HG03432 (cell line): ENCODE results near the gene IL1R1.
"Not testable (repeated sequence)": the region's sequence is repeated elsewhere in the genome, so short reads cannot be mapped to it uniquely, and the experiment has no call there.

Experiments used
- ATAC-seq: cut with Tn5 transposase; IDR thresholded peaks from one replicate; pipeline ENCODE4 v1.9.1; 2021; ENCODE audit warnings: mild to moderate bottlenecking, moderate library complexity; ENCODE audit not compliant: unreplicated experiment

Gene IL1R1

GRCh38 chr2:102110596-102111334 is 31.8 kb upstream of the IL1R1 start:
- ATAC-seq: no peak

DNA sequence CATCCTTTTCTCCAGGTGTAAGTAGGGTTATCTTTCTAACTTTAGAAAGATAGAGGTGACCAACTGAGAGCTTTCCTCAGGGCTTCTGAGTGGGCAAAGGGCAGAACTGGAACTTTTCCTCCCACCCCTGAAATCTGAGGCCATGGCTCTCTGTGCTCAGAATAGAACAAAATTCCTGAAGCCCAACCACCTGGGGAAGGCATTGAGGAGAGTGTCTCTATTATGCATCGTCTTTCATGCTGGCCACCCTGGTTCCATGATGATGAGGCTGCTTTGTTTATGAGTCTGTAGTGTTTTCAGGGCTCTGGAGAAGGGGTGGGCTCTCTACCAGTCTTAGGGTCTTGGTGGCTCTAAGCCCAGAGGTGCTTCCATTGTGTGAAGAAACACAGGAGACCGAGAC is 30.7 kb upstream of the IL1R1 start:
- no peak for ATAC-seq

GRCh38 chr2:102112271-102112670 is 30.3 kb upstream of the IL1R1 start:
- ATAC-seq: no peak

DNA sequence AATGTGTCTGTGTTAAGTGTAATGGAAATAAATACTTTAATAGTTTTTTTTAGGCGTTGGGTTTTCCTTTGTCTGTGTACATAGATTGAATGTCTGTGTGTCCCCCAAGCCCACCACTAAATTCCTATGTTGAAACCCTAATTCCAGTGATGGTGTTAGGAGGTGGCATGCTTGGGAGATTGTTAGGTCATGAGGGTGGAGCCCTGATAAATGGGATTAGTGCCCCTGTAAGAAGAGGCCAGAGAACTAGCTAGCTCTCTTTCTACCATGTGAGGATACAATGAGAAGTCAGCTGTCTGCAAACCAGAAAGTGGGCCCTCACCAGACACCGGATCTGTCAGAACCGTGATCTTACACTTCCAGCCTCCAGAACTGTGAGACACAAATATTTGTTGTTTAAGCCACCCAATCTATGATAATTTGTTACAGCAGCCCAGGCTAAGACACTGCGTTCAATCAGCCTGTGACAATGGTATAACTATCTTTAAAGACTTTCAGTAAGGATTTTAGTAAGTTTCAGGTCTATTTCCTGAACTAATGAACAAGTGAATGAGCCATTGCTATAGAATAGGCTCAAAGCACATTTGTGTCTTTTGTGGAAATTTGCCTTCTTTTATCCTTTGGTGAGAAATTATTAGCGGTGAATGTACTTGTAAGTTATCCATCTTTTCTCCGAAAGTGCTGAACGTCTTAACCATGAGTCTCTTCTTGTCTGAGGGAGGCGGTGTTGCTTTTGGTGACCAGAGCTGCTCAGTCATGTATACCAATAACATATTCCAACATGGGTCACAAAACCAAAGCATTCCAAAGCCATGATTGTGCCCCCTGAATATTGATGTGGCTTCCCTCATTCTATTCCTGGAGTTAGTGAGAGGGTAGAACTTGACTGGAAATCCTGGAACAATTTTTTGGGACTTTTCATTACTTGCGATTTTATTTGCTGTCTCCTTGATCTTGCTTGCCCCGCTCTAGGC is 29.6 kb upstream of the IL1R1 start:
- ATAC-seq: no peak

GRCh38 chr2:102114290-102114721 is 28.2 kb upstream of the IL1R1 start:
- ATAC-seq: no peak

DNA sequence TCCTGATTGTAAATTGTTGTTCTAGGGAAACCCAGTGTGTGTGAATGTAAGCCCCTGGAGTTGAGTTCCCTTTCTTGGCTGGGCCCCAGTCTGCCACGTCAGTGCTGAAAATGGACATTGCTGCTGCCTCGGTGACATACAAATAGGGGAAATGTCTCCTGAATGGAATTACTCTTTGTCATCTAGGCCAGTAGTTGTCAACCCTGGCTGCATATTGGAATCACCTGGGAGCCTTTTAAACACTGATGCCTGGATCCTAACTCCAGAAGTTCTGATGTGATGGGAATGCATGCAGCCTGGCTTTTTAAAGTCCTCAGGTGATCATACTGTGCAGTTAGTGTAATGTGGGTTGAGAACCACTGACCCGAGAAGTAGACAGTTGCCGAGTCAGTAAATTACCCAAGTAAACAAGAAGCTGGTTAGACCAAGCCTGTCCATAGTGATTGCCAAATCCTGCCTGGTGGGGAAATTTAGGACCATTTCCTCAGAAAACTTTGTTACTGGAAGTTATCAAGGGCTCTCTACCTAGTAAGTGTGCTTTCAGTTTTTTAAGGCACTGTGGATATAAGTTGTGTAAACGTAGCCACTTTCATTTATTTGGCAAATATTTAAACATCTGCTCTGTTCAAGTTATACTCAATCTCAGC is 27.6 kb upstream of the IL1R1 start:
- no peak for ATAC-seq

GRCh38 chr2:102116630-102117471 is 25.7 kb upstream of the IL1R1 start:
- ATAC-seq: no peak

DNA sequence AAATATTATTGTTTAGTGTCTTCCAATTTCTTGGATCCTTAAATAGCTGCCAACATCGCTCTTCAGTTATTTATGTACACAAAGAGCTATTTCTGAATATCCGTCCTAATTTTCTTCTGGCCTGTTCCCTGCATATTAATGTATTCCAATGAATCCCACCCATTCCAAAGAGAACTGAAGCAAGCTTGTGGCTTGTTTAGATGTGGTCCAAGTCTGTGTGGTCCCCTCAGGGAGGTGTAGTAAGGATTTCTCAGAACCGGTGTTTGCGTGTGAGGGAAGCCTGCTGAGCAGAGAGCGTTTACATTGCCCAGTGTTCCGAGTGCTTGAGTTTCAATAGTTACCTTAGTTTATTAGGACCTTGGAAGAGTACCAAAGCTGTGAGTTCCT is 25.1 kb upstream of the IL1R1 start:
- ATAC-seq: no peak

- ATAC-seq: no peak
These were observed 23.3 kb upstream of the IL1R1 start for GRCh38 chr2:102119255-102119654.

DNA sequence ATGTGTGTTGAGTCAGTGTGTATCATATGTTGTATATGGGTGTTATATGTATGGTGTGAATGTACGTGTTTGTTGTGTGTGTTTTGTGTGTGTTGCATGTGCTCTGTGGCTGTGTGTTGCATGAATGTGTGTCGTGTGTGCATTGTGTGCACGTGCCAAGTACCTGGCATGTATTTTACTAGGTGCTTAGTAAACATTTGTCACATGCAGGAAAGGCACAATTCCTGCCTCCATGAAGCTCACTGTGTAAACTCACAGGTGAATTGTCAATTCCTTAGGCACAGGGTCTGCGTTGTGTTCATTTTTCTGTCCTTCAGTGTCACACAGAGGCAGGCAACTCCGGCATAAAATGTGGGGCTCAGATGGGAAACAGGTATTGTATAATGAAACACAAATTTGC is 22.3 kb upstream of the IL1R1 start:
- no peak for ATAC-seq

DNA sequence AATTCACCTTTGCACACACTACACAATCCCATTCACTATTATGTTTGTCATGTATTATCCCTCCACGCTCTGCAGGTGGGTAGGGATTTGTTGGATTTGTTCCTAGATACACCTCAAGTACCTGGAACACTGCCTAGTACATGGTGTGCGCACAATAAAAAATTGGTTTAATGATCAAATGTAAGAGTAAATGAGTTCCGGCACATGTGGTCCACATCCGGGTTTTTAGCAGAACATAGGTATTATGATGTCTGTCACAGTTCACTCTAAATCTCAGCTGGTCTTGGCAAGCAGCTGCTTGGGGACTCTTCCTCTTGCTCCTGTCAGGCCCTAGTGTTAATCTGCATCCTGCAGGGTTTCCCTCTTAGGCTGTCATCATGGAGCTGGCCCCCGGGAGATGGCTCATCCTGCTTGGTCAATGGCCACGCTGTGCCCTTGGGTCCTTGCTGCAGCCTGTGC is 21.8 kb upstream of the IL1R1 start:
- no peak for ATAC-seq

- ATAC-seq: no peak
These were observed 20.4 kb upstream of the IL1R1 start for GRCh38 chr2:102122115-102122514.

- no peak for ATAC-seq
These were observed 19.6 kb upstream of the IL1R1 start for GRCh38 chr2:102122909-102123308.

DNA sequence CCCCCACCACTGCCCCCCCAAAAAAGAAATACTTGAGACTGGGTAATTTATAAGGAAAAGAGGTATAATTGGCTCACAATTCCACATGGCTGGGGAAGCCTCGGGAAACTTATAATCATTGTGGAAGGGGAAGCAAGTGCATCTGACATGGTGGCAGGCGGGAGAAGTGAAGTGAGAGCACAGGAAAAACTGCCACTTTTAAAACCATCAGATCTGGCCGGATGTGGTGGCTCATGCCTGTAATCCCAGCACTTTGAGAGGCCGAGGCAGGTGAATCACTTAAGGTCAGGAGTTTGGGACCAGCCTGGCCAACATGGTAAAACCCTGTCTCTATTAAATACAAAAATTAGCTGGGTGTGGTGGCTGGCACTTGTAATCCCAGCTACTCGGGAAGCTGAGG is 18.1 kb upstream of the IL1R1 start:
- ATAC-seq: not testable (repeated sequence)

- no peak for ATAC-seq
These were observed 16.4 kb upstream of the IL1R1 start for GRCh38 chr2:102126169-102126568.

GRCh38 chr2:102126660-102127059 is 15.9 kb upstream of the IL1R1 start:
- ATAC-seq: no peak

- no peak for ATAC-seq
These were observed 13.5 kb upstream of the IL1R1 start for GRCh38 chr2:102129082-102129481.

- no peak for ATAC-seq
These were observed 12.4 kb upstream of the IL1R1 start for GRCh38 chr2:102129951-102130646.

- no peak for ATAC-seq
These were observed 11.9 kb upstream of the IL1R1 start for GRCh38 chr2:102130647-102130991.

GRCh38 chr2:102131564-102131963 is 11.0 kb upstream of the IL1R1 start:
- ATAC-seq: no peak
